GM21737 (cell line): ENCODE data around the gene ALK.
"Not testable (repeated sequence)": the region's sequence is repeated elsewhere in the genome, so short reads cannot be mapped to it uniquely, and the experiment has no call there.

Experiments
- ATAC-seq: cut with Tn5 transposase; IDR thresholded peaks from one replicate; pipeline ENCODE4 v1.9.1; 2021; ENCODE audit warnings: mild to moderate bottlenecking, moderate library complexity; ENCODE audit not compliant: unreplicated experiment

Gene ALK

DNA sequence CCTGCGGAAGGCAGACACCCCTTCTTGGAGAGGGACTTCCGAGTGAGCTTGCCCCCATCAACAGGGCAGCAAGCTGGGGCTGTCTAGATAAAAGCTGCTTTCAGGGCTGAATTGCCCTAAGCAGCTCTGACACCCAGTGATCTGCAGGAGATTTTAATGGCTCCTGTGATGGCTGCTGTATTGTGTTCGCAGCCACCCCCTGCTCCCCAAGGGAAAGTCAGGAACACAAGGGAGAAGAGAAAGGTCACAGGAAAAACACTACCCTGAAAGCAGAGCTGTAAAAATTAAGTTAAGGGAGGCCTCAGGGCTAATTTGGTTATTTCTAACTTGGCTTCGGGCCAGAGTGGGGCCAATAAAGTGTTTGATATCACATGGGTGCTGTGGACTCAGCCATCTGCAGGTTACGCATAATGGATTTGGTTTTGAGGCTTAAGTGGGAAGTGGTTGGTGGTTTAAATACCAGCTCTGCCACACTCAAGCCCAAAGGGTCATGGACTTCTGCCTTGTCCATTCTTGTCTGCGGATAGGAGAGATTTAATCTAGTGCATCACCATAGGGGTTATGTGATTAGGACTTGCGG lies 658.6 kb downstream of the ALK start:
- ATAC-seq = no peak

DNA sequence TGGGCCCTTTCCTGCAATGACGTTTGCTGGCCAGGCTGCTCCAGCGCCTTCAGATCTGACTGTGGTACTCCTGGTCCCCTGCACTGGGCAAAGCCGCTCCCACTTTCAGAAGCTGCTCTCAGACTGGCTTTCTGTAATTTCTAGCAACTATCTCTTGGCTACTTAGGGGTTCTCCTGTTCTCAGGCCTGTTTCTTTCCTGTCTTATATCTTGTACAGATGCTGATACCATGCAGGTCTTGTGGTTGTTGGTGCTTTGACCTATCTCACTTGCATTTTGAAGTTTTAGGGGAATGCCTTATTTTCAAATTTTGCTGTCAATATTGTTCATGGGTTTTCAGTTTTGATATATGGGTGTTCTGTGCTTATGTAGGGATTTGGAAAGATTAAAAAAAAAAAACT lies 660.4 kb downstream of the ALK start:
- no peak for ATAC-seq

DNA sequence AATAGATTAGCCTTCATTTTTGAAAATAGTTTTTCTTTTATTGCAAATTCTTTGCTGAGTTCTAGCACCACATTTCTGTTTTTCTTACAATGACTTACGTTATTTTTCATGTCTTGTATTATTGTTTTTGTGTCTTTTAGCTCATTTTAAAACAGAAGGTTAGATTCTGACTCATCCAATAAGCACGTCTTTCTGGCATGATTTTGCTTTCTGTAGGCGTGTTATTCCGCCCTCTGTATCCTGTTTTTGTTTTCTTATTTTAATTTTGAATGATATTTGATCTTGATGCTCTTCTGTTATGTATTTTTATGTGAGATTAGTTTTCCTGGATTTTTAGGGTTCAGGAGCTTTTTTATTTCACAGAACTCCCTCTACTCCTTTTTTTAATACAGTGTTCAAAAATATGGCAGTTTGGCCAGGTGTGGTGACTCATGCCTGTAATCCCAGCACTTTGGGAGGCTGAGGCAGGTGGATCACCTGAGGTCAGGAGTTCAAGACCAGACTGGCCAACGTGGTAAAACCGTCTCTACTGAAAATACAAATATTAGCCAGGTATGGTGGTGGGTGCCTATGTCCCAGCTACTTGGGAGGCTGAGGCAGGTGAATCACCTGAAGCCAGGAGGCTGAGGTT lies 661.1 kb downstream of the ALK start:
- ATAC-seq = no peak

DNA sequence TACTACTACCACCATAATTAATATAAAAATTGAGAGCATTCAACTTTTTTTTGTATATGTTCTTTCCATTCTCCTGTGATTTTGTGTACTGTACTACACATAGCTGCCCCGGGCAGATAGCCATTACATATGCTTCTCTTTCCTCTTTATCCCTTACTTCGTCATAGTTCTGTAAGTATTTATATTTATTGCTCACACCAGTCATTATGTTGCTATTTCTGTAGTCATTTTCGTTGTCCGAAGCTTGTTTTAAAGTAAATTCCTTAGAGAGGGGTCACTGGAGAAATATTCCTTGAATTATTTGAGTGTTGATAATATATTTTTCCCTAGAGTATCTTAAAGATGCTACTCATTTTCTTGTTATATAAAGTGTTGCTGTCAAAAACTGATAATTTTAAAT lies 662.2 kb downstream of the ALK start:
- no peak for ATAC-seq

DNA sequence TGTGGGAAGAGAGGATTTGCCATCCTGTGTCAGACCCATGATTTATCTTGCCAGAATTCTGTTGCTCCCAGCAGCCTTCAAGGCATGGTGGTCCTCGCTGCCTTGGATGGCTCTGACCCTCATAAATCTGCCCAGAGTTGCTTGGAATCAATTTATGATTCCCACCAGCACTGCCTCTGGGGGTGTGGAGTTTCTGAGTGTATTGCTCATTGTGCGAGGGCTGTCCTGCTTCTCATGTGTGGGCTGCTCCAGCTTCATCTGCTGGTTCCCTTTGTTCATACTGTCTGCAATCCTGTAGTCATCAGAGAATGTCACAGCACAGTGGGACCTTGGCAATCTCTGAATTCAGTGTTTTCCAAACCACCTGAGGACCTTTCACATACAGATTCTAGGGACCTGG lies 666.4 kb downstream of the ALK start:
- no peak for ATAC-seq

DNA sequence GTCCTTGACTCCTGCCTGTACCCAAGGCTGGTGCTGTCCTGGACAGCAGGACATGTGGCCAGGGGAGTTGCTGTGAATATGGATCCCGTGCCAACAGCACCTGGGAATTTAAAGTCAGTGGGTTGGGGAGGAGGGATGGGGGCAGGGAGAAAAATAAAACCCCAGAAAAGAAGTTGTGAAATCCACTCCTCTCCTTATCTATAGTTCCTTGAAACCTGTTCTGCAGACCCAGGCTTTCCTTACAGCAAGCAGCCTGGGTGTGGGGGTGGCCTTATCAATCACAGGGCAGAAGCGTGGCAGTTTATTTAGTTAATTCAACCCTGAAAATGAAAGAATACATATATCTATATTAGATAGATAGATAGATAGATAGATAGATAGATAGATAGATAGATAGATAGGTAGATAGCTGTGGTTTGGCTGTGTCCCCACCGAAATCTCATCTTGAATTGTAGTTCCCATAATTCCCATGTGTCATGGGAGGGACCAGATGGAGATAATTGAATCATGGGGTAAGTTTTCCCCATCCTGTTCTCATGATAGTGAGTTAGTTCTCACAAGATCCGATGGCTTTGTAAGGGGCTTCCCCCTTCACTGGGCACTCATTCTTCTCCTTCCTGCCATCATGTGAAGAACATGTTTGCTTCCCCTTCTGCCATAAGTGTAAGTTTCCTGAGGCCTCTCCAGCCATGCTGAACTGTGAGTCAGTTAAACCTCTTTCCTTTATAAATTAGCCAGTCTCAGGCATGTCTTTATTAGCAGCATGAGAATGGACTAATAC lies 667.7 kb downstream of the ALK start:
- ATAC-seq = not testable (repeated sequence)

DNA sequence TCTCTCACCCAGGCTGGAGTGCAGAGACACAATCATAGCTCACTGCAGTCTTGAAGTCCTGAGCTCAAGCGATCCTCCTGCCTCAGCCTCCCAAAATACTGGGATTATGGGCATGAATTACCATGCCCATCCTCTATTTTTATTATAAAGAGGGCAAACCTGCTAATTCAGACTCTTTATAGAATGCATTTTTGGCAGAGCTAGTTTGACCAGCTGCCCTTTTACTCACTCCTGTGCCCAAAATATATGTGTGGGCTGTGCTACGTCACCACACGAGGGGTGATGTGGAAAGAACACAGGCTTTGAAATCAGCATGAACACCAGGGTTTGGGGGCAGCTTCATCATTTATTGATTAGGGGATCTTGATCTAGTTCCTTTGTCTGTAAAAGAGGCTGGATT lies 668.4 kb downstream of the ALK start:
- no peak for ATAC-seq

DNA sequence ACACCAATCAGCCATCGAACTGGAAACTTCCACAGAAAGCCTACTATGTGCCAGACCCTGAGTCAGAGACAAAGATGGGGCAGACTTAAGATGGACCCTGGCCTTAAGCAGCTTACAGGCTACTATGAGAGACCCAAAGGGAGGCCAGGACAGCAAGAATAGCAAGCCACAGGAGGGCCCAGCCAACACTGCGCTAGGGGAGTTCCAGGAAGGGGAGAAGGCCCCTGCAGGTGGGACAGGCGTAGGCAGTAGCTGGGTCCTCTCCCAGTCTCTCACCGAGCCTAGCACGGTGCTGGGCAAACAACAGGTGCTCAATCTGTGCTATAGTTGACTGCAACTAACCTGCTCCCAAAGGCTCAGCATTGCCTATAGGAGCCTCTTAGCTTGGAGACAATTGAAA lies 670.0 kb downstream of the ALK start:
- ATAC-seq = no peak

DNA sequence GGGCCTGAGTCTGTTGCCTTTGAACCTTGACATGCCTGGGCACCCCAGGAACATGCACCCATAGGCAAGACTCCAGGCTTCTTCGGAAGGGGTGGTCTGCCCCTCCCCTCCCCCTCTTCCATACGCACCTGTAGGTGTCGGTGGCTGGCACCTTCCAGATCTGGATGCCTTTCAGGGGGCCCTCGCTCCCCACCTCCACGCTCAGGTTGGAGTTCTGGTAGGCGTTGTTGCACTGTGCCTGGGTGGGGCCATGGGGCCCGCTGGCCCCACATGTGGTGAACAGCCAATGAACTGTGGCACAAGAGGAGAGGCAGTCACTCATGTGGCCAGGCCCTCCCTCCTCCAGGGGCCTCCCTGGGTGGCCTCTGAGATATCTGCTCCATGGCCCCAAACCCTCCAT lies 670.4 kb downstream of the ALK start:
- no peak for ATAC-seq

DNA sequence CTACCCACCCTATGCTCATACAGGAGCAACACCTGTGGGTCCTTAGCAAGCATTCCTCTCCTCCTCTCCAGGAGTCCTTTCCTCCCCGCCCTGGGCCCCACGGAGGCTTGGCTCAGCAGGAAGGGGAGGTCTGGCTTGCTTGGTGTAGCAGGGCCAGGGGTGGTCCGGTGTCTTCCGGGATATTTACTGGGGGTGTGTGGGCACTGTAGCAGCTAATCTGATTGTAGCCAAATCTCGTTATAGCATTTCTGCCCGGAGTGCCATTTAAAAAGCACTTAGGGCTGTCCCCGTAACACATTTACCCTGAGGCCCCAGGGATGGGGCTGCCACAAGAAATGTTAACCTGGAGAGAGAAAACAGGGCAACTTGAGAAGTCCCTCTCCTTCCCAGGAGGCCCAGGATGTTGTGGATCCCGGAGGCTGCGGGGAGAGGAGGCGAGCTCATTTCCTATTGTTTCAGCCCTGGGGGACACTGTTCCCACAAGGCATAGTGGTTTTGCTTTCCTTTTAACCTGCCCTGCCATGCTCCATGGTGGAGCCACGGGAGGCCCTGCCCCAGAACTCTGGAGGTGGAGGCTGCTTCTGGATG lies 671.6 kb downstream of the ALK start:
- no peak for ATAC-seq

DNA sequence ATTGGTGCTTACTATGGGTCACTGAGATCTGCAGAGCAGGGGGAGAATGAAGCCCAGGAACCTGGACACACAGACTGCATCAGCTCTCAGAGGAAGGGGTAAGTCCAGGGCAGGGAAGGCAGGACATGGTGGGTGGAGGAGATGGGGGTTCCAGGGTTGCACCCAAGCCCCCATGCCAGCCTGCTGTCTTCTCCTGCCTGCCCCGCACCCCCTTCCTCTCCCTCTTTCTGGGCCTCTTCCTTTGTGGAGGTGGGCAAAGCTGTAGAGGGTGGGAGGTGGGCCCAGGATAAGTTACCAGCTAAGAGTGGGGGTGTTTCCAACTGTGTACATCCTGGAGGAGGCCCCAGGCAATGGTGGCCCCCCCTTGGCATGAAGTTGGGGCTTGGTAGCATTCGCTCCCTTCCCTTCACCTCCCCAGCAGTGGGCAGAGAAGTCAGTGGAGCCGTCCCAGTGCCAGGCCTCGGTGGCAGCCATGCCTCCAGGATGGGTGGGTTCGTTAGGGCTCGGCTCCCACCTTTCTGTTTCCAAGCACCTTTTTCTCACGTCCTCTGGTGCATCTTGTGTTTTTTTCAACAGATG lies 674.0 kb downstream of the ALK start:
- ATAC-seq = no peak

DNA sequence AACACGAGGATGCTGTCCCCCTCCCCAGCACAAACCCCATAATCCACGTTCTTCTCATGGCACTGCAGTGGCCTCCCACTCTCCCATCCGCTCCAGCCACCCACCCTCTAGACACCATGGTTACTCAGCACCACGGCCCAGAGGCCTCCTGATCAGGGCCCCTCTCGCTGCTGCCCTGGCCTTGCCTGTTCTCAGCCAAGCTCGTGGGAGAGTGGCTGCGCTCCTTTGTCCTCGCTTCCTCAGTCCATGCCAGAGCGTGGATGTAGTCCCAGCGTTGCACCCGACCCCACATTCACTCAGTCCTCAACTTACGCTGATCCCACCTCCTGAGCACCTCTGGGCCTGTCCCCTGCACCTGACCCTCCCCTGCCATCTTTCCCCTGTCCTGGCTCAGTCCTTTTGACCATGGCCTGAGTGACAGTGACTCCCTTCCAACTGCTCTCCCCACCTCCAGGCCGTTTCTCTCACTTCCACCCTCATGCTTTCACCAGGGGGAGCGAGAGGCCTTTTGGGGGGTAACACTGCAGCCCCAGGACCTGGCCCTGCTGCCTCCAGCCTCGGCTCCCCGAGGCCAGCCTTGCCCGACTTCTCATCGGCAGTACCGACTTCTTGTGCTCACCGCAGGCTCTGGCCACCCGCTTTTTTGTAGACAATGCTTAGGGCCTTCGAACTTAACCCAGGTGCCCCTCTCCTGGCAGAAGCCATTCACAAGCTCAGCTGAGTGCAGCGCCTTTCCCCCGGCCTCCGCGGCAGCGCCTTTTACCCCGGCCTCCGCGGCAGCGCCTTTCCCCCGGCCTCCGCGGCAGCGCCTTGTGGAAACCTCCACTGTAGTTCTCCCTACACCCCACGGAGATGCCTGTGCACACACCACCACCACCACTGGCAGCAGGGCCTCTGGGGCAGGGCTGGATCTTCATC lies 674.7 kb downstream of the ALK start:
- ATAC-seq = no peak

DNA sequence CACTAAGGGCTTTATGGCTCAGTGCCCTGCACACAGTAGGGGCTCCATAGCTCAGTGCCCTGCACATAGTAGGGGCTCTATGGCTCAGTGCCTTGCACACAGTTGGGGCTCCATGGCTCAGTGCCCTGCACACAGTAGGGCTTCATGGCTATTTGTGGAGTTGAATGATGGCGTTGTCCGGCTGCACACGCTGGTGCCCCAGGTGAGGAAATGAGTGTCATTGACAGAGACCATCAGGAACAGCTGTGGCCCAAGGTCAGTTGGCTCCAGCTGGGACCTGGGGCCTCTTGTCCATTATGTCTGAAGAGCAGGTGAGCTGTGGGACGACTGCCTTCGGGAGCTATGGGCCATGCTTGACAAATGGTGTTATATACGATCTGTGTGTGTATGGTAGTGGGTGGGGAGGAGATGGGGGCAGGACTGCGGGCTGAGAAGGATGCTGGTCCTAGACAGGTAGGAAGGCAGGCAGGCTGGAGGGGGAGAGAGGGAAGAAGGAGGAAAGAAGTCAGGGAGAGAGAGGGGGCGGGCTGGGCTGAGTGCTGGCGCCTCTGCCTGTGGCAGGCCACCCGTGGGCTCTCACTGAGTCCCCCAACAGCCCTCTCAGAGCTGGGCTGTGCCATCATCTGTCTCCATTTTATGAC lies 675.5 kb downstream of the ALK start:
- no peak for ATAC-seq

DNA sequence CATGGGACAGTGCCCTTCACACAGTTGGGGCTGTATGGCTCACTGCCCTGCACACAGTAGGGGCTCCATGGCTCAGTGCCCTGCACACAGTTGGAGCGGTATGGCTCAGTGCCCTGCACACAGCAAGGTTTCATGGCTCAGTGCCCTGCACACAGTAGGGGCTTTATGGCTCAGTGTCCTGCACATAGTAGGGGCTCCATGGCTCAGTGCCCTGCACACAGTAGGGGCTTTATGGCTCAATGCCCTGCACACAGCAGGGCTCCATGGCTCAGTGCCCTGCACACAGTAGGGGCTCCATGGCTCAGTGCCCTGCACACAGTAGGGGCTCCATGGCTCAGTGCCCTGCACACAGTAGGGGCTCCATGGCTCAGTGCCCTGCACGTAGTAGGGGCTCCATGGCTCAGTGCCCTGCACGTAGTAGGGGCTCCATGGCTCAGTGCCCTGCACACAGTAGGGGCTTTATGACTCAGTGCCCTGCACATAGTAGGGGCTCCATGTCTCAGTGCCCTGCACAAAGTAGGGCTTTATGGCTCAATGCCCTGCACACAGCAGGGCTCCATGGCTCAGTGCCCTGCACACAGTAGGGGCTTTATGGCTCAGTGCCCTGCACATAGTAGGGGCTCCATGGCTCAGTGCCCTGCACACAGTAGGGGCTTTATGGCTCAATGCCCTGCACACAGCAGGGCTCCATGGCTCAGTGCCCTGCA lies 676.2 kb downstream of the ALK start:
- ATAC-seq = not testable (repeated sequence)

DNA sequence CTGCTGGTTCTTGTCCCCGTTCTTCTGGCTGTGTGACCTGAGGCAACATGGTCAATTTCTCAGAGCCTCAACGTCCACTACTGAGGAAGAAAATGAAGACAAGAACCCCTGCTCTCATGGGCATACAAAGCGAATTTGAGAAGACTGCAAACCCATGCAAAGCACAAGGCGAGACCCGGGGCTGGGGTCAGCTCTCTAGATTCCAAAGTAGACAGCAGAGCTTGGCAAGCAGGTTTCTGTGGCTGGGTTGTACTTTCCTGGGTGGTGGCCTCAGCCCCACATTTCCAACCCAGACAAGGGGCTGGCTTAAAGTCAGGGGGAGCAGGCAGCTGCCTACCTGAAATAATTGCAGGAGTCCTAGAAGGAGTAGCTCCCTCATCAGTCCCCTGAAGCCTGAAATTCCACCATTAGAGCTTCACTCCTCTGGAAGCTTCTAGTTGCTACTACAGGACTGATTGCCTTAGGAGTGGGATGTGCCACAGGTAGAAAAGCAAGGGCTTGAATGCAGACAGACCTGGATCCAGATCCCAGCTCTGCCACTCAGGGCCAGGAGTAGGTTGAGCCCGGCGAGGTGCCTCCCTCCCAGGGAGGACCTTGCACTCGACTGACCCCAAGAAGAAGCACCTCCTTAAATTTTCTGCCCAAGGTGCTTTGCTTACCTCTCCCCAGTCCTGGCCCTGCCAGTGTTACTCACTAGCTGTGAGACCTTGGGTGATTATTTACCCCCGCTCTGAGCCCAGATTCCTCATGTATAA lies 678.6 kb downstream of the ALK start:
- no peak for ATAC-seq

DNA sequence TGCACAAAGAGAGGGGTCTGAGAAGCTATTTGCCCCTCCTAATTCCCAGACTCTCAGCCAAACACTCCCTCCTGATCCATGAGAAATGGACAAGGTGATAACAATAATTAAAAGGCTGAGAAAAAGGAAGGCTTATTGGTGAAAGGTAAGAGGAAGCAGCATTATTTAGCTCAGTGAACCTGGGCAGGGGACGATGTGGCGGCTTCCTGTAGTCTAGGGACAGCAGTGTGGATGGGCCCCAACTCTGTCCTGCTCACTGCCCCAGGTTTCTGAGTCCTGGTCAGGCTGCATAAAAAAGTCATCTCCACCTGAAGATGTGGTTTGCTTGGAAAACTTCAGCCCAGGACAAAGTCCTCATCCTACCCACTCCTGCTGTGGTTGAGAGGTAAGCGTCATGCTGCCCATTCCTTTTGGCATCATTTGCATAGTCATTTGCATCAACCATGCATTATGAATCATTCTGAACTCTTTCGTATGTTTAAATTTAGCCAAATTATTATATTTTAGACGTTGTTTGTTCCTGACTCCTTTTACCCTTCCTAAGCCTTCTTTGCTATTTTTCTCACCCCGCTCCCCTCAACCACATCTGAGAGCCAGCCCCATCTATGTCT lies 679.3 kb downstream of the ALK start:
- ATAC-seq = no peak

DNA sequence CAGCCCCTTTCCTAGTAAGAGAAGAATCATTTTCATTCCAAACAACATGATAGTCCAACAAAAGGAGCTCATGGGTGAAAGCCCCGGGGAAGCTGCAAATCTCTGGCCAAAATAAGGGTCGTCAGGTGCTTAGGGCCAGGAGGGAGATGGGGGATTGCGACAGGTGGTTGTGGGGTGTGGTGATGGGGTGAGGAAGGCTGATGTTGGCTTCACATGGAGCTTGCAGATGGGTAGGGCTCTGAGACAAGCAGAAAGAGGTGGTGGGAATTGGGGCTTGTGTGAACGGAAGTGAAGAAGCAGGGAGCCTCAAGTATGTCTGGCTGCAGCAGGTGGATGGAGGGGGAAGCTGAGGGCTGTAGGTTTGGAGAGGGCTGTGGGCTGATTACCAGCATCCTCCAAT lies 680.0 kb downstream of the ALK start:
- no peak for ATAC-seq

DNA sequence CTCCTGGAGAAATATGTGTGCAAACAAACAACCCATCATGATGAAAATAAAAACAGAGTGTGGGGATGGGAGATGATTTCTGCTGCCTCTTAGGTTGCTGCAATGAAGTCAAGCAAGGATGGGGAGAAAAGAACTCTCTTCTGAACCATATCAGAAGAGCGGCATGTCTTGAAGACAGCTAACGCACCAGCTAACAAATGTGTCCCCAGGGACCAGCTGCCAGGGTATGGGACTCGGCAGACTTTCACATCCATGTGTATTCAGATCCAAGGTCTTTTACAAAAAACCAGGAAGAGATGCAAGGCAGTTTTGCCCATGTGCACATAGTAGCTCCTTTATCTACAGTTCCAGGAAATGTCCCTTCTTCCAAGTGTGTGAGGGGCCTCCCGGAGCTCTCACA lies 680.8 kb downstream of the ALK start:
- no peak for ATAC-seq
